Measurements from ENCODE around the gene AMIGO3.

AMIGO3 gene

GRCh38 chr3:49716691-49717210 lies 2.7 kb downstream of the AMIGO3 start:
- no peaks in the 10 kb centered on the region for H3K27me3 ChIP-seq (ENCODE audit: low read depth, low read length)
- H3K4me1 ChIP-seq (ENCODE audit: control insufficient read depth in 1 of 2, insufficient read depth in 2 of 2, low read length in 2 of 2), result peaks cover 0 to 8% of the 10 kb centered on the region in 2 donors
- H3K9me3 ChIP-seq (ENCODE audit: control insufficient read depth in 1 of 2, low read length in 2 of 2), result no peaks in the 10 kb centered on the region
- H3K27ac ChIP-seq (ENCODE audit: low read length), result no peak overlapping the region
- H3K36me3 ChIP-seq (ENCODE audit: control insufficient read depth in 1 of 2, insufficient read depth in 2 of 2, low read length in 2 of 2), result peaks cover 5 to 42% of the 10 kb centered on the region in 2 donors
- no peak overlapping the region for H3K4me3 ChIP-seq (ENCODE audit: low read depth in 1 of 2, low read length in 2 of 2)

DNA sequence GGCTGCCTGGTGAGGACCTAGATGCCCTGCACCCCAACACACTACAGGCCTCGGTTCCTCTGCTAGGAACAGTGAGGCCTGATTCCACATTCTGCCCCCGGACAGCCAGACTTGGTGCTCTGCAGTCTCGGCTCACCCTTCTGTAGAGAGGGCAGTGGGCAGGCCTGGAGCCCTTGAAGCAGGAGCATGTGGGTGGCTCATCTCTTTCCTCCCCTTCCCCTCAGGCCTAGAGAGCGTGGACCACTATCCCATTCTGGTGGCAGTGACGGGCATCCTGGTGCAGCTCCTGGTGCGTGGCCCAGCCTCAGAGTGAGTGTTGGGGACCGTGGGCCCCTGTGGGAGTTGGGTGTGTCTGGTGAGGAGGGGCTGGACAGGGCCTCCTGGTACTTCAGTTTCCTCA lies 3.3 kb downstream of the AMIGO3 start:
- H3K4me3 ChIP-seq (ENCODE audit: low read depth in 1 of 2, low read length in 2 of 2), result no peak overlapping the region
- H3K27ac ChIP-seq (ENCODE audit: low read length), result no peak overlapping the region
- peaks cover 2 to 42% of the 10 kb centered on the region in 2 donors for H3K36me3 ChIP-seq (ENCODE audit: control insufficient read depth in 1 of 2, insufficient read depth in 2 of 2, low read length in 2 of 2)
- H3K27me3 ChIP-seq (ENCODE audit: low read depth, low read length), result no peaks in the 10 kb centered on the region
- H3K4me1 ChIP-seq (ENCODE audit: control insufficient read depth in 1 of 2, insufficient read depth in 2 of 2, low read length in 2 of 2), result peaks cover 0 to 8% of the 10 kb centered on the region in 2 donors
- H3K9me3 ChIP-seq (ENCODE audit: control insufficient read depth in 1 of 2, low read length in 2 of 2), result no peaks in the 10 kb centered on the region

DNA sequence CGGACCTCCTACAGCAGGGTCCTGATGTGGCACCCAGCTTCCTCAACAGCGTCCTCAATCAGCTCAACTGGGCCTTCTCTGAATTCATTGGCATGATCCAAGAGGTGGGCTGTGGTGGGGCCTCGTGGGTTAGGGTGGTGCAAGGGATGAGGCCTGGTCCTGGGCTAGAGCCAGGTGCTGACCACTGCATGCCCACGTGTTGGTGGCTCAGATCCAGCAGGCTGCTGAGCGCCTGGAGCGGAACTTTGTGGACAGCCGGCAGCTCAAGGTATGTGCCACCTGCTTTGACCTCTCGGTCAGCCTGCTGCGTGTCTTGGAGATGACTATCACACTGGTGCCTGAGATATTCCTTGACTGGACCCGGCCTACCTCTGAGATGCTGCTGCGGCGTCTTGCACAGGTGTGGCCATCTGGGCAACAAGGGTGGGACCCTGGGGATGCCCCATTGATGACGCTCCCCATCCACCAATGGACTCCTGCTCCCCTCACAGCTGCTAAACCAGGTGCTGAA lies 3.8 kb downstream of the AMIGO3 start:
- Histone ChIP-seq H3K27me3 (ENCODE audit: low read depth, low read length) (no peaks in the 10 kb centered on the region), H3K27ac (ENCODE audit: low read length) (no peak overlapping the region), H3K4me3 (ENCODE audit: low read depth in 1 of 2, low read length in 2 of 2) (no peak overlapping the region), H3K9me3 (ENCODE audit: control insufficient read depth in 1 of 2, low read length in 2 of 2) (no peaks in the 10 kb centered on the region), H3K36me3 (ENCODE audit: control insufficient read depth in 1 of 2, insufficient read depth in 2 of 2, low read length in 2 of 2) (peaks cover 0 to 43% of the 10 kb centered on the region in 2 donors), H3K4me1 (ENCODE audit: control insufficient read depth in 1 of 2, insufficient read depth in 2 of 2, low read length in 2 of 2) (peaks cover 0 to 8% of the 10 kb centered on the region in 2 donors)

DNA sequence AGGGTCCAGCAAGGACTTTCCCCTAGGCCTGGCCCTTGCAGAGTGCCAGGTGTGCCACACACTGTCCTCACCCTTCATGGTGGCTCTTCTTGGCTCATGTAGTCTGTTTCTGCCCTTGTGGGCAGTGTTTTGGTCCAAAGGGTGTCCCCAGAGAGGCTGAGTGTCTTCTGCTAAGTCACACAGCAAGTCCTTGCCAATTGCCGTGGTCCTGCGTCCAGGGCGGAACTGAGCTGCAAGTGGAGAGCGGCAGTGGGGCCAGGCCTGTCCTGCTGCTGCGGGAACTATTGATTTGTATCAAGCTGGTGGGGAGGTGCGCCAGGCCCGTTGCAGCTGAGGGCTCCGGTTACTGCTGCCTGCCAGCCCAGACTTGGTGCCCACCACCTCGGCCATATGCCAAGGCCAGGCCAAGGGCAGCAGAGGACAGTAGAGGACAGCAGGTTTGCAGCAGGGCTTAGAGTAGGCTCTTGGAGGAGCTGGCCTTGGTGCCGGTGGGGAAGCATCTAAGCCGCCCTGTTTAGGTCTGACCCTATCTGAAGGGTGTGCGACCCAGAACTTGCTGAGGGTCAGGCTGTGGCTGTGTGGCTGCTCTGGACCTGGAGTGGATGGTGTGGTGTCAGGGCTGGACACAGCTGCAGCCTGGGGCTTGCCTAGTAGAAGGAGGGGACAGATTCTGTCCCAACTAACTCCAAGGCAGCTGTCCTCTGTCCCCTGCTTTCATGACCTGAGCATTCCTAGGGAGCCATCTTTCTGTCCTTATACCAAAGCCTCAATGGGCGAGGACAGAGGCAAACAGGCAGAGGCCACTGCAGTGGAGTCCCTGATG lies 4.5 kb downstream of the AMIGO3 start:
- H3K27ac ChIP-seq (ENCODE audit: low read length), result no peak overlapping the region
- H3K9me3 ChIP-seq (ENCODE audit: control insufficient read depth in 1 of 2, low read length in 2 of 2), result no peaks in the 10 kb centered on the region
- H3K36me3 ChIP-seq (ENCODE audit: control insufficient read depth in 1 of 2, insufficient read depth in 2 of 2, low read length in 2 of 2), result peaks cover 0 to 45% of the 10 kb centered on the region in 2 donors
- H3K27me3 ChIP-seq (ENCODE audit: low read depth, low read length), result no peaks in the 10 kb centered on the region
- no peak overlapping the region for H3K4me3 ChIP-seq (ENCODE audit: low read depth in 1 of 2, low read length in 2 of 2)
- peaks cover 0 to 8% of the 10 kb centered on the region in 2 donors for H3K4me1 ChIP-seq (ENCODE audit: control insufficient read depth in 1 of 2, insufficient read depth in 2 of 2, low read length in 2 of 2)

GRCh38 chr3:49713336-49714105 lies 6.0 kb downstream of the AMIGO3 start:
- Histone ChIP-seq H3K9me3 (ENCODE audit: control insufficient read depth in 1 of 2, low read length in 2 of 2) (no peaks in the 10 kb centered on the region), H3K36me3 (ENCODE audit: control insufficient read depth in 1 of 2, insufficient read depth in 2 of 2, low read length in 2 of 2) (peaks cover 0 to 45% of the 10 kb centered on the region in 2 donors), H3K4me1 (ENCODE audit: control insufficient read depth in 1 of 2, insufficient read depth in 2 of 2, low read length in 2 of 2) (peaks cover 0 to 2% of the 10 kb centered on the region in 2 donors), H3K27me3 (ENCODE audit: low read depth, low read length) (no peaks in the 10 kb centered on the region), H3K27ac (ENCODE audit: low read length) (no peak overlapping the region), H3K4me3 (ENCODE audit: low read depth in 1 of 2, low read length in 2 of 2) (no peak overlapping the region)

GRCh38 chr3:49712631-49713317 lies 6.7 kb downstream of the AMIGO3 start:
- Histone ChIP-seq H3K27ac (ENCODE audit: low read length) (no peak overlapping the region), H3K4me3 (ENCODE audit: low read depth in 1 of 2, low read length in 2 of 2) (no peak overlapping the region), H3K4me1 (ENCODE audit: control insufficient read depth in 1 of 2, insufficient read depth in 2 of 2, low read length in 2 of 2) (no peaks in the 10 kb centered on the region), H3K27me3 (ENCODE audit: low read depth, low read length) (no peaks in the 10 kb centered on the region), H3K9me3 (ENCODE audit: control insufficient read depth in 1 of 2, low read length in 2 of 2) (no peaks in the 10 kb centered on the region), H3K36me3 (ENCODE audit: control insufficient read depth in 1 of 2, insufficient read depth in 2 of 2, low read length in 2 of 2) (peaks cover 0 to 45% of the 10 kb centered on the region in 2 donors)

DNA sequence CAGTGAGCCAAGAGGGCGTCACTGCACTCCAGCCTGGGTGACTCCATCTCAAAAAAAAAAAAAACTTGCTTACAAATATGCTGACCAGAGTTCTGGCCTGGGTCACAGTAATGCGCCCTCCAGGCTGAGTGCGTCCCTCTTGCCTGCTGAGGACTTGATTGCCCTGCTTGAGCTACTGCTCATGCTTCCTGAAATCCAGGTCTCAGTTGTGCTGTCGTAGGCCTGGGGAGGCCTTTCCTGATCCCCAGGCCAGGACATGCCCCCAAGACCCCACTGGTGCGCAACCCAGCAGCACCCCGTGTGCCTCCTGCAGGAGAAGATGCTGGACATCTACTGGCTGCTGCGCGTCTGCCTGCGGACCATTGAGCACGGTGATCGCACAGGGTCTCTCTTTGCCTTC lies 7.3 kb downstream of the AMIGO3 start:
- H3K27ac ChIP-seq (ENCODE audit: low read length), result no peak overlapping the region
- H3K36me3 ChIP-seq (ENCODE audit: control insufficient read depth in 1 of 2, insufficient read depth in 2 of 2, low read length in 2 of 2), result peaks cover 0 to 46% of the 10 kb centered on the region in 2 donors

GRCh38 chr3:49711489-49711888 lies 8.0 kb downstream of the AMIGO3 start:
- no peak overlapping the region for H3K27ac ChIP-seq (ENCODE audit: low read length)
- H3K27me3 ChIP-seq (ENCODE audit: low read depth, low read length), result no peaks in the 10 kb centered on the region
- H3K4me1 ChIP-seq (ENCODE audit: control insufficient read depth in 1 of 2, insufficient read depth in 2 of 2, low read length in 2 of 2), result no peaks in the 10 kb centered on the region
- H3K4me3 ChIP-seq (ENCODE audit: low read depth in 1 of 2, low read length in 2 of 2), result no peak overlapping the region
- no peaks in the 10 kb centered on the region for H3K9me3 ChIP-seq (ENCODE audit: control insufficient read depth in 1 of 2, low read length in 2 of 2)
- H3K36me3 ChIP-seq (ENCODE audit: control insufficient read depth in 1 of 2, insufficient read depth in 2 of 2, low read length in 2 of 2), result peaks cover 0 to 49% of the 10 kb centered on the region in 2 donors

More for the DNA sequence above, 7.3 kb downstream of the AMIGO3 start:
- no peaks in the 10 kb centered on the region for H3K4me1 ChIP-seq (ENCODE audit: control insufficient read depth in 1 of 2, insufficient read depth in 2 of 2, low read length in 2 of 2)
- H3K27me3 ChIP-seq (ENCODE audit: low read depth, low read length), result no peaks in the 10 kb centered on the region
- H3K9me3 ChIP-seq (ENCODE audit: control insufficient read depth in 1 of 2, low read length in 2 of 2), result no peaks in the 10 kb centered on the region
- no peak overlapping the region for H3K4me3 ChIP-seq (ENCODE audit: low read depth in 1 of 2, low read length in 2 of 2)

DNA sequence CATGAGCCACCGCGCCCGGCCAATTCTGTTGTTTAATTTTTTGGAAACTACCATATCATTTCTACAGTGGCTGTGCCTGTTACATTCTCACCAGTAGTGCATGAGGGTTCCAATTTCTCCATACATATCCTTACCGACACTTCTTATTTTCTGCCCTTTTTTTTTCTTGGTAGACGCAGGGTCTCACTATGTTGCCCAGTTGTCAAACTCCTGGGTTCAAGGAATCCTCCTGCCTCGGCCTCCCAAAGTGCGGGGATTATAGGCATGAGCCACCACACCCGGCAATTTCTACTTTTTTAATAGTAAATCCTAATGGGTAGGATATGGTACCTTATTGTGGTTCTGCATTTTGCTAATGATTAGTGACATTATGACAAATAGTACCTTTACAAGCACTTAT lies 9.6 kb downstream of the AMIGO3 start:
- no peak overlapping the region for H3K27ac ChIP-seq (ENCODE audit: low read length)
- peaks cover 5 to 50% of the 10 kb centered on the region in 2 donors for H3K36me3 ChIP-seq (ENCODE audit: control insufficient read depth in 1 of 2, insufficient read depth in 2 of 2, low read length in 2 of 2)

DNA sequence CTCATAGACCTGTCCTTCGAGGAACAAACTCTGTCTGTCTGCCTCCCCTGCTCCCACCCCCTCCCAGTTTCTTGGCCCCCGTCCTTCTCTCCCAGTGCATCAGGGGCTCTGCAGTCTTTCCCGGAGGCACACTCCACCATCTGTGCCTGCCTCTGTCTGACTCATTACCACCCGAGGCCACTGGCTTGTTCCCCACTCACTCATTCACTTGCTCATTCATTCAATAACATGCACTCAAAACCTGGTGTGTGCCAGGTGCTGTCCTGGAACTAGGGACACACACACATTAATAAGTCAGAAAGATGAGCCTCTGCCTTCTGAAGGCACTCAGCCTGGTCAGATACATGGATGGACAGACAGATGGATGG lies 12.4 kb downstream of the AMIGO3 start:
- Histone ChIP-seq H3K36me3 (ENCODE audit: control insufficient read depth in 1 of 2, insufficient read depth in 2 of 2, low read length in 2 of 2) (peaks cover 12 to 53% of the 10 kb centered on the region in 2 donors), H3K9me3 (ENCODE audit: control insufficient read depth in 1 of 2, low read length in 2 of 2) (no peaks in the 10 kb centered on the region), H3K27ac (ENCODE audit: low read length) (no peak overlapping the region)

More for the DNA sequence above, 9.6 kb downstream of the AMIGO3 start:
- no peaks in the 10 kb centered on the region for H3K4me1 ChIP-seq (ENCODE audit: control insufficient read depth in 1 of 2, insufficient read depth in 2 of 2, low read length in 2 of 2)
- no peaks in the 10 kb centered on the region for H3K27me3 ChIP-seq (ENCODE audit: low read depth, low read length)
- H3K9me3 ChIP-seq (ENCODE audit: control insufficient read depth in 1 of 2, low read length in 2 of 2), result no peaks in the 10 kb centered on the region
- no peak overlapping the region for H3K4me3 ChIP-seq (ENCODE audit: low read depth in 1 of 2, low read length in 2 of 2)

More for the DNA sequence above, 12.4 kb downstream of the AMIGO3 start:
- no peaks in the 10 kb centered on the region for H3K4me1 ChIP-seq (ENCODE audit: control insufficient read depth in 1 of 2, insufficient read depth in 2 of 2, low read length in 2 of 2)
- no peaks in the 10 kb centered on the region for H3K27me3 ChIP-seq (ENCODE audit: low read depth, low read length)
- H3K4me3 ChIP-seq (ENCODE audit: low read depth in 1 of 2, low read length in 2 of 2), result no peak overlapping the region

Measured in muscle layer of duodenum (tissue), 2 donors.